Mesodermal cell (in vitro differentiated cells): ENCODE measurements around the gene PRF1.

Experiments used
- H3K27ac ChIP-seq: 2 replicates; pipeline ENCODE4 v1.7.0; 2013; ENCODE audit warnings: mild to moderate bottlenecking, low read depth, low read length, moderate library complexity; ENCODE audit not compliant: severe bottlenecking
- H3K36me3 ChIP-seq: 2 replicates; pipeline ENCODE4 v1.7.1; 2013; ENCODE audit warnings: mild to moderate bottlenecking, low read length, moderate library complexity; ENCODE audit not compliant: control insufficient read depth, insufficient read depth
- H3K4me1 ChIP-seq: one replicate; pipeline ENCODE4 v1.7.1; 2013; ENCODE audit warnings: mild to moderate bottlenecking, low read length; ENCODE audit not compliant: insufficient read depth, control insufficient read depth, poor library complexity, severe bottlenecking
- H3K4me3 ChIP-seq: 2 replicates; pipeline ENCODE4 v1.7.0; 2013; ENCODE audit warnings: low read length, control low read depth, mild to moderate bottlenecking; ENCODE audit not compliant: insufficient read depth, poor library complexity, severe bottlenecking; ENCODE audit errors: extremely low read depth
- H3K9me3 ChIP-seq: 2 replicates; pipeline ENCODE4 v1.7.1; 2013; ENCODE audit warnings: mild to moderate bottlenecking, low read length, moderate library complexity; ENCODE audit not compliant: control insufficient read depth
- WGBS, 2 experiments: methylation state at CpG; one replicate each; pipeline ENCODE4 v1.1.5; 2013; ENCODE audit warnings: missing lambda C conversion rate in 2 of 2; ENCODE audit not compliant: insufficient coverage in 2 of 2; 5-methylcytosine and 5-hydroxymethylcytosine counted together

The PRF1 gene

DNA sequence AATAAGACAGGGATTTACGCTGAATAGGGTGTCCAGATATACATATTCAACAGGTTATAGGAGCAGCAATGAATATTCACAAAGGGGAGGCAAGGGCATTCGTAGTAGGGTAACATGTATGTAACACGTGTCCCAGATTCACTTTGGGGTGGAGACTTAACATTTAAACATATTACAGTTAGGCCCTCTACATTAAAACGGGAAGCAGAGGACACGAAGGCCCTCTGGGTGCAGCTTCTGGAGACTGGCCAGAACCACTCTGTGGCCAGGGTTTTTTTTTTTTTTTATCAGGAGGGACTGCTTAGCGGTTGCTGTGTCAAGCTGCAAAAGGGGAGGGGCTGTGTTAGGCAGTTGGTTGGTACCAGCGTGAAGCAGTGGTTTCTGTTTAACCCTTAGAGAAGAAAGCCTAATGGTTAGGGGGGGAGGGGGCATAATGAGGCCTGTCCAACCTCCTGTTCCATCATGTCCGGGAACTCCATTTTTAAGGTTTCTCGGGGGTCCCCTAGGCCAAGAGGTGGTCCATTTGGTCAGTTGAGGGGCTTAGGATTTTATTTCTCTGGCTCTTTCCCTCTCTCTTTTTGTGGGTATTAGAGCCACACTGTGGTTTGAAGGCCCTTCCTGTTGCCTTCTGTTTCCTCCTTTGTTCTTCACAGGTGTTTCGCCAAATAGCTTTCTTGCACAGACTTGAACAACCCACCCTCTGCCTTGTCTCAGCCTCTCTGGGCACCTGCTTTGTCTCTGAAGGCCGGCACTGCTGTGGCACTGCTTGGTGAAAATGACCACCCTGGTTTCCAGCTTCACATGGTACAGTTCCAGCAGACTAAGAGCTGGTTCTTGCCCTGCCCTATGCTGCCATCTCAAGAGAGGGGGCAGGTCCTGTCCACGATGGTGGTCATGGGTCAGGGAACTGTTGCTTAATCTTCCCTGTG is 26.4 kb downstream of the PRF1 start:
- no peak overlapping the region for H3K4me3 ChIP-seq
- H3K27ac ChIP-seq, result no peak overlapping the region
- H3K36me3 ChIP-seq, result no peaks in the 10 kb centered on the region
- no peaks in the 10 kb centered on the region for H3K9me3 ChIP-seq
- WGBS, 2 experiments, result 90 to 96% methylated on average over 5 to 9 of the region's 12 CpGs
- H3K4me1 ChIP-seq, result no peaks in the 10 kb centered on the region

DNA sequence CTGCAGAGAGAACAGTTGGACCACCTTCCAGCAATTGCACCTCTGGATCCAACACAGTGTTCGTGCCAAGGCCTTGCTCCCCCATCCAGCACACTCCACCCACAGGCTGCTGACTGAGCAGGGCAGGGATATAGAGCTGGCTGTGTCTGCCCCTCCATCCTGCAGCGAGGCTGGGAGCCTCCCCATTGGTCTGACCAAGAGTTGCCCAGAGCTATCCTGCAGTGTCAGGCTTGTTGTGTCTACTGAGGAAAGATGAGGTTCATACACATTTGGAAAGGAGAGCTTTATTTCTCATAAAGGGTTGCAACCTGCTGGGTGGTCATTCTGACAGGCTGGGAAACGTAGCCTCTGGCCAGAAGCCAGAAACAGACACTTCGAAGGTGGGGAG is 27.1 kb downstream of the PRF1 start:
- H3K4me1 ChIP-seq, result no peaks in the 10 kb centered on the region
- no peaks in the 10 kb centered on the region for H3K9me3 ChIP-seq
- 86 to 91% methylated on average over 3 to 4 of the region's 4 CpGs for WGBS, 2 experiments

DNA sequence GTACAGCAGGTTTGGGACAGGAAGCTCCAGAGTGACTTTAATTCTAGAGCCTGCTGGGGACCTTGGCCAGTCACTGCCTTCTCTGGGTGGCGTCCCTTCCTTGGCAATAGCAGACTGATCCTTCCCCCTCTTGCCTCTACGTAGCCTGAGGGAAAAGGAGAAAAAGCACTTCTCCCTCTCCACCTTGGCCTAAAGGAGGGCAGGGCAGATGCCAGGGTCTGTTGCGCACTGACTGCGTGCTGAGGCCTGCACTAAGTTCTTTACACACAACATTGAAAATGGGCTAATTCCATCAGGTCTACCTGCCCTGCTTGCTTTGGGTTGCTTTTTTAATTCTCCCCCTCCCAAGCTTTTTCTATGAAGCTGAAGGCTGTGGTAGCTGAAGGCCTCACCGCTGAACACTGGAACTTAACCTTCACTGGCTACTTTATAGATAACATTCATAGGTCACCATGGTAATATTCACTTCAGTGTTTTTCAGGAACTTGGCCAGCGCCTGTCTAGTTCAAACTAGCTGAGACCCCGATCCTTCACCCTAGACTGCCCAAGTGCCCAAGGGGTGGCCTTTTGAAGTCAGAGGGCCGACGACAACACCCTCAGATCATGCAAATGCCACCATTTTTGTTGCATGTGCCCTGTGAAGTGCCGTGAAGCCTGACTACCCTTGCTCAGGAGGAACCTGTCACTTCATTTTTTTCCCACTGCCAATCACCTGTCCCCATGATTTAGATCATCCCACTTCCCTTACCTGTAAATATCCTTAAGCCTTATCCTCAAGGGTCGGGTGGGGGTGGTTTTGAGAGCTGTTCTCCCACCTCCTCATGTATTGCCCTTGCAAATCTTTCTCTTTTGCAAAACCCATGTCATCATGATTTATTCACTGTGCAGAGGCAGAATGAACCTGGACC is 28.7 kb downstream of the PRF1 start:
- 90 to 96% methylated on average over 9 of the region's 11 CpGs for WGBS, 2 experiments
- no peaks in the 10 kb centered on the region for H3K36me3 ChIP-seq

More for the DNA sequence above, 27.1 kb downstream of the PRF1 start:
- no peak overlapping the region for H3K4me3 ChIP-seq
- H3K27ac ChIP-seq, result no peak overlapping the region
- H3K36me3 ChIP-seq, result no peaks in the 10 kb centered on the region

DNA sequence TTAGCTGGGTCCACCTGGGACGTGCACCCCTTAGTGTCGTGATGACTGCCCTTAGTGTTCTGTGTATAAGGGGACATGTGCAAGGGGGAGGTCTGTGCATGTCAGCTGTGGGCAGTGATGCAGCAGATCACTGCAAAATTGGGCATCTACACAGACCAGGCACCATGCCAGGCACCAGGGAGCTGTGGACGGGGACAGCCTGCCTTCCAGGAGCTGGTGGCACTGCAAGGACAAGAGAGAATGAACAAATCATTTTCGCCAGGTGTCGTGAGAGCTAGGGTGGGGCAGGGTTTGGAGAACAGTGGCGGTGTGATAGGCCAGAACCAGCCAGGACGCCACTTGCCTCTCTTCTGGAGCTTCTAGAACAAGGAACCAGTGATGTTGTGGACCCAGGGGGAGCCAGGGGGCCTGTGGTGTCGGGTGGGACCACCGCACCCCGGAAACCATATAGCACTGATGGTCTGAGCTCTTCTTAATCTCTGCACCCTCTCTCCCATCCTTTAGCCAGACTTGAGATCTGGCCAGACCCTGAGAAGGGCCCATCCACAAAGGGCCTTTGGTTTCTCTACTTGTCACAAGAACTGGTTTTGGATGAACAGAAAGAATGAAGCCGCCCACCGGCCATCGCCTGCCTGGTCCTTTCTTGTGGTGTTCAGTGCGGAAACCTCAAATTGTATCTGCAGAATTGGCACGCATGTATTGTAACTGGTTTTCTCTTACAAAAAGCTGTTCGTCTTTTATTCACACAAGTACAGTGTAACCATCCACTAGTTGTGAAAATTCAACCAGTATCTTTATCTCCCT is 30.7 kb downstream of the PRF1 start:
- no peaks in the 10 kb centered on the region for H3K36me3 ChIP-seq
- no peak overlapping the region for H3K27ac ChIP-seq
- H3K9me3 ChIP-seq, result no peaks in the 10 kb centered on the region
- H3K4me1 ChIP-seq, result no peaks in the 10 kb centered on the region
- H3K4me3 ChIP-seq, result no peak overlapping the region
- WGBS, 2 experiments, result 84 to 89% methylated on average over 13 to 16 of the region's 16 CpGs

More for the DNA sequence above, 28.7 kb downstream of the PRF1 start:
- no peak overlapping the region for H3K4me3 ChIP-seq
- no peak overlapping the region for H3K27ac ChIP-seq
- no peaks in the 10 kb centered on the region for H3K9me3 ChIP-seq
- H3K4me1 ChIP-seq, result no peaks in the 10 kb centered on the region

DNA sequence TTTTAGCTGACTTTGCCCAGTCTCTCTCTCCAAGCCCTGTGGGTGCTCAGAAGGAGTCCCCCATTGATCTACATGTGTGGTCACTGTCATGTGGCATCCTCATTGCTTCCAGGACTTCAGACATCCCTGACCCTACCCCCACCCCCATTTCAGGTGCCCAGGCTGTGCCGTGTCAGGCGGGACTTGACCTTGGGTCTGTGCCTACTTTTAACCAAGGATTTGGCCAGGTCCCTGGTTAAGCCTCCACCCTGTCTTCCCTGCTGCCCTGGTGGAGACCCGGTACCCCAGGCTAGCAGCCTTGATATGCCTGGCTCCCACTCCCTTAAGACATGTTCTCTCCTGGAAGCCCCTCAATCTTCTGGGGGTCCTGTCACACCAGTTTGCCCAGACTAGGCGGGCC is 31.3 kb downstream of the PRF1 start:
- Histone ChIP-seq H3K4me3 (no peak overlapping the region), H3K36me3 (no peaks in the 10 kb centered on the region), H3K9me3 (no peaks in the 10 kb centered on the region), H3K27ac (no peak overlapping the region), H3K4me1 (no peaks in the 10 kb centered on the region)
- WGBS, 2 experiments, result 62 to 68% methylated on average over 4 of the region's 4 CpGs

- Histone ChIP-seq H3K27ac (no peak overlapping the region), H3K4me1 (no peaks in the 10 kb centered on the region), H3K9me3 (no peaks in the 10 kb centered on the region), H3K36me3 (no peaks in the 10 kb centered on the region), H3K4me3 (no peak overlapping the region)
- WGBS, 2 experiments, result 93 to 95% methylated on average over 2 to 5 of the region's 7 CpGs
Observed at GRCh38 chr10:70568781-70569495, 33.6 kb downstream of the PRF1 start.

GRCh38 chr10:70568113-70568512 is 34.4 kb downstream of the PRF1 start:
- Histone ChIP-seq H3K9me3 (no peaks in the 10 kb centered on the region), H3K27ac (no peak overlapping the region), H3K4me3 (no peak overlapping the region), H3K4me1 (no peaks in the 10 kb centered on the region), H3K36me3 (no peaks in the 10 kb centered on the region)
- 90 to 100% methylated on average over 1 to 3 of the region's 3 CpGs for whole genome bisulfite sequencing, 2 experiments

GRCh38 chr10:70567603-70568002 is 34.9 kb downstream of the PRF1 start:
- no peak overlapping the region for H3K27ac ChIP-seq
- no peaks in the 10 kb centered on the region for H3K4me1 ChIP-seq
- H3K9me3 ChIP-seq, result no peaks in the 10 kb centered on the region
- H3K4me3 ChIP-seq, result no peak overlapping the region
- no peaks in the 10 kb centered on the region for H3K36me3 ChIP-seq
- 90 to 98% methylated on average over 4 of the region's 4 CpGs for WGBS, 2 experiments

DNA sequence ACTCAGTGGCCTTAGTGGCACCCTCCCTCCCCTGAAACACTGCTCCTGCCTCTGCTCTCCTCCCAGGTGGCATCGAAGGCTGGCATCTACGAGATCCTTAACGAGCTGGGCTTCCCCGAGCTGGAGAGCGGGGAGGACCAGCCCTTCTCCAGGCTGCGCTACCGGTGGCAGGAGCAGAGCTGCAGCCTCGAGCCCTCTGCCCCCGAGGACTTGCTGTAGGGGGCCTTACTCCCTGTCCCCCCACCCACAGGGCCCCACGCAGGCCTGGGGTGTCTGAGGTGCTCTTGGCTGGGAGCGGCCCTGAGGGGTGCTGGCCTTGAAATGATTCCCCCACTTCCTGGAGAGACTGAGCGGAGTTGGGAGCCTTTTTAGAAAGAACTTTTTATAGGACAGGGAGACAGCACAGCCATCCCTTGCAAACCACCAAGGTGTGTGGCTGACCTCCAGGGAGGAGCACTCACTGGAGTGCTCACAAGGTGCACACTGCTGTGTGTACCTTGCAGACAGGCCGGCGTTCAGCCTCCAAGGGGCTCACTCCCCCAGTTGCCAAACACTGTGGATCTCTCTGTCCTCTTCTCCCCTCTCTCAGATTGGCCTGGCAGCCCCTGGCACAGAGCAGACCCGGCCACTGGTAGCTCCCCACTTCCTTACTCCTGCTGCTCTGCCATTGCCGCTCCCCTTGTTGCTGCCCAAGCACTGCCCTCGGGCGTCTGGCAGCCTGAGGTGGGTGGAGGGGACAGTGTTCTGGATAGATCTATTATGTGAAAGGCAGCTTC is 35.8 kb downstream of the PRF1 start:
- no peaks in the 10 kb centered on the region for H3K36me3 ChIP-seq
- H3K4me3 ChIP-seq, result no peak overlapping the region
- H3K9me3 ChIP-seq, result no peaks in the 10 kb centered on the region
- H3K4me1 ChIP-seq, result no peaks in the 10 kb centered on the region
- H3K27ac ChIP-seq, result no peak overlapping the region
- WGBS, 2 experiments, result 92 to 96% methylated on average over 10 to 11 of the region's 18 CpGs
